ENCODE results near the gene WFDC6. TPM values are rescaled to one million over a fixed set of nuclear protein-coding genes. Genes with fewer than 3 reads are reported as not detected.

Gene WFDC6
- total and polyA plus RNA-seq, 2 of the 8 experiments (the other 6 are each of a cell fraction or from before 2014, with no cell fraction given) = not detected

DNA sequence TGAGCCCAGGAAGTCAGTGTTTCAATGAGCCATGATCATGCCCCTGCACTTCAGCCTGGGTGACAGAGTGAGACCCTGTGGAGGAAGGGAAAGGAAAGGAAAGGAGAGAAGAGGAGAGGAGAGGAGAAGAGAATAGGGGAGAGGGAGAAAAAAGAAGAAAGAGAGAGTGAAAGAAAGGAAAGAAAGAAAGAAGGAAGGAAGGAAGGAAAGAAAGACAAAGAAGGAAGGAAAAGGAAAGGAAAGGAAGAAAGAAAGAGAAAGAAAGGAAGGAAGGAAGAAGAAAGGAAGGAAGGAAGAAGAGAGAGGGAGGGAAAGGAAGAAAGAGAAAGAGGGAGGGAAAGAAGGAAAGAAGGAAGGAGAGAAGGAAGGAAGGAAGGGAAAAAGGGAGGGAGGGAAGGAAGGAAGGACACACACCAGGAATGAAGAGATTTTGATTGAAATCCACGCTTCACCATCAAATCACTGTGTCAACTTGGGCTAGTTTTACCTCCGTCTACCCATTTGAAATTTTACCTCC, 25.5 kb upstream of the WFDC6 start:
- Histone ChIP-seq H2BK20ac (ENCODE audit: low read length) (no peak overlapping the region), H3K23ac (ENCODE audit: insufficient read length) (no peak overlapping the region), H3K14ac (ENCODE audit: insufficient read length) (no peak overlapping the region), H2AK5ac (ENCODE audit: low read depth, low read length) (no peak overlapping the region), H3K9me3 (ENCODE audit: insufficient read depth in 2 of 2, low read depth in 1 of 2, low read length in 1 of 2) (no peaks in the 10 kb centered on the region), H3K4me2 (ENCODE audit: insufficient read depth in 1 of 2, low read depth in 2 of 2, low read length in 2 of 2) (no peak overlapping the region), H2BK120ac (replicated peaks; ENCODE audit: low read depth, low read length) (no peak overlapping the region), H2BK15ac (ENCODE audit: low read length) (no peak overlapping the region), H3K9ac (replicated peaks in 1 of 4; ENCODE audit: extremely low read depth in 1 of 4, low read depth in 3 of 4, low read length in 3 of 4) (peak overlapping the region in 1 of 4 experiments; percentile 34; a peak in 1 of 7 replicates), H3K79me2 (ENCODE audit: control insufficient read depth in 1 of 2, insufficient read depth in 2 of 2, low read length in 2 of 2) (no peaks in the 10 kb centered on the region), H2BK12ac (ENCODE audit: low read depth, low read length) (no peak overlapping the region), H3K27ac (ENCODE audit: low read depth, low read length) (no peak overlapping the region), H3K79me1 (ENCODE audit: low read depth, low read length) (no peaks in the 10 kb centered on the region), H3K18ac (ENCODE audit: extremely low read depth, low read length) (no peak overlapping the region), H4K91ac (replicated peaks; ENCODE audit: insufficient read length, low read length) (no peak overlapping the region), H3K4me1 (replicated peaks in 1 of 4; ENCODE audit: control insufficient read depth in 3 of 4, insufficient read depth in 4 of 4, low read length in 3 of 4) (no peaks in the 10 kb centered on the region), H3K36me3 (ENCODE audit: control insufficient read depth in 2 of 4, insufficient read depth in 4 of 4, low read length in 3 of 4) (no peaks in the 10 kb centered on the region; a peak in 1 of 8 replicates), H3K4me3 (ENCODE audit: extremely low read depth in 1 of 4, insufficient read depth in 2 of 4, low read depth in 3 of 4, low read length in 4 of 4) (no peak overlapping the region), H3K27me3 (replicated peaks in 1 of 4; ENCODE audit: control insufficient read depth in 3 of 4, extremely low read depth in 1 of 4, insufficient read depth in 3 of 4, low read length in 3 of 4) (no peaks in the 10 kb centered on the region), H4K20me1 (replicated peaks in 1 of 2; ENCODE audit: control insufficient read depth in 1 of 2, insufficient read depth in 2 of 2, low read length in 2 of 2) (no peaks in the 10 kb centered on the region), H2AFZ (ENCODE audit: low read length) (no peak overlapping the region), H3K4ac (replicated peaks; ENCODE audit: insufficient read length, low read depth, low read length) (no peak overlapping the region), H4K8ac (ENCODE audit: extremely low read depth, insufficient read depth, low read length) (no peak overlapping the region), H3K56ac (replicated peaks; ENCODE audit: insufficient read length, low read depth, low read length) (no peak overlapping the region), H4K5ac (ENCODE audit: insufficient read length, low read depth, low read length) (no peak overlapping the region), H2BK5ac (ENCODE audit: low read depth, low read length) (no peak overlapping the region), H3K23me2 (ENCODE audit: low read depth, low read length) (no peaks in the 10 kb centered on the region)
- CTCF ChIA-PET (ENCODE audit: partially characterized antibody) = interaction anchor here (0.7 kb wide), 1 partner anchor 9 kb away, joined by 3 read pairs; no protein-coding TSS in a partner anchor
- 100% methylated on average over 2 of the region's 2 CpGs; no CpG with 5 or more reads in 1 of the 2 experiments for WGBS, 2 experiments (ENCODE audit: extremely low coverage in 1 of 2, insufficient coverage in 1 of 2, insufficient read length in 1 of 2, insufficient replicate concordance in 2 of 2, low coverage in 1 of 2, low lambda C conversion rate in 2 of 2, missing lambda C conversion rate in 1 of 2)
- no peak for FAIRE-seq
- POLR2A ChIA-PET (ENCODE audit: partially characterized antibody) = no interaction called here
- TF ChIP-seq SP1 (IDR thresholded peaks at IDR 0.05; ENCODE audit: low read depth, low read length) (no peak), SIN3A (conservative IDR thresholded peaks at IDR 0.05 in 1 of 2, IDR thresholded peaks at IDR 0.05 in 1 of 2; ENCODE audit: low read depth in 1 of 2, low read length in 2 of 2) (no peak), MAFK (IDR thresholded peaks at IDR 0.05; ENCODE audit: low read depth, low read length) (no peak), HDAC6 (IDR thresholded peaks at IDR 0.05; ENCODE audit: low read depth, low read length) (no peak), TCF12 (IDR thresholded peaks at IDR 0.05; ENCODE audit: low read depth, low read length) (no peak), RBBP5 (IDR thresholded peaks at IDR 0.05; ENCODE audit: borderline replicate concordance, low read depth, low read length) (no peak), SUZ12 (IDR thresholded peaks at IDR 0.05; ENCODE audit: low read length) (no peak), NANOG (IDR thresholded peaks at IDR 0.05; ENCODE audit: insufficient read depth, low read depth, low read length, poor library complexity, severe bottlenecking) (no peak), BRCA1 (IDR thresholded peaks at IDR 0.05; ENCODE audit: low read depth, low read length) (no peak), JUND (IDR thresholded peaks at IDR 0.05; ENCODE audit: low read length) (no peak), CREB1 (IDR thresholded peaks at IDR 0.05) (no peak), TAF1 (IDR thresholded peaks at IDR 0.05; ENCODE audit: low read depth, low read length) (no peak), EP300 (IDR thresholded peaks at IDR 0.05; ENCODE audit: borderline replicate concordance in 1 of 2, low read depth in 2 of 2, low read length in 2 of 2) (no peak)
- TF ChIP-seq, protein P1, sequence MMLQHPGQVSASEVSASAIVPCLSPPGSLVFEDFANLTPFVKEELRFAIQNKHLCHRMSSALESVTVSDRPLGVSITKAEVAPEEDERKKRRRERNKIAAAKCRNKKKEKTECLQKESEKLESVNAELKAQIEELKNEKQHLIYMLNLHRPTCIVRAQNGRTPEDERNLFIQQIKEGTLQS (IDR thresholded peaks at IDR 0.05; ENCODE audit: insufficient read depth, low read depth, low read length) = no peak
- no peak for DNase-seq (ENCODE audit: low read depth in 1 of 2, low spot score in 2 of 2)
